ENCODE results near the gene HECW1. TPM values are rescaled to one million over a fixed set of nuclear protein-coding genes. Genes with fewer than 3 reads are reported as not detected.

The HECW1 gene
- total and polyA plus RNA-seq, 2 donors (not counting 1 experiment from before 2014, with no cell fraction given), result not detected

DNA sequence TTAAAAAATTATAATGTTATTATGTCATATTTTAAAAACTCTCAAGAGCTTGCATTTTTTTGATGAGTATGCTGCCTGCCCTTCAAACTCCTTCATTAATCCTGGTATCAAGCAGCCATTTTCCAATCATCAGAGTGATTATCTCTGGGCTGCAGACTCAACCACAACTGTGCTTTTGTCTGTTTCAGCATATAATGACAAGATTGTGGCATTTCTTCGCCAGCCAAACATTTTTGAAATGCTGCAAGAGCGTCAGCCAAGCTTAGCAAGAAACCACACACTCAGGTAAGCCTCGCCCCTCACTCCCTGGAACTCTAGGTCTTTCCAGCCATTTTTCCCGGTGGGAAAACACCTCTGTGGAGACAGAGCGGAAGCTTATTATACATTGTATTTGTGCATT is 380.4 kb downstream of the HECW1 start:
- Mint-ChIP-seq H3K27ac (no peak overlapping the region), H3K27me3 (peaks cover 24% of the 10 kb centered on the region), H3K9me3 (ENCODE audit: insufficient read depth) (no peaks in the 10 kb centered on the region), H3K4me3 (no peak overlapping the region), H3K4me1 (peaks cover 8% of the 10 kb centered on the region)
- no peak overlapping the region for H3K4me3 ChIP-seq (ENCODE audit: control extremely low read depth in 1 of 5, extremely low read depth in 1 of 5, insufficient read depth in 1 of 5, low read depth in 2 of 5, low read length in 4 of 5)
- DNase-seq (no peak), ATAC-seq (ENCODE audit: low read depth) (no peak)
- no peak overlapping the region for H2AFZ ChIP-seq (ENCODE audit: insufficient read depth, low read depth, low read length, poor library complexity, severe bottlenecking)
- no peaks in the 10 kb centered on the region for H4K20me1 ChIP-seq (ENCODE audit: control insufficient read depth, insufficient read depth, low read length, poor library complexity, severe bottlenecking)
- ChIA-PET CTCF (no interaction called here), POLR2A (no interaction called here)
- H3K79me2 ChIP-seq (ENCODE audit: control insufficient read depth, insufficient read depth, low read length), result no peaks in the 10 kb centered on the region
- H3K9me3 ChIP-seq (ENCODE audit: control extremely low read depth in 1 of 3, control insufficient read depth in 2 of 3, insufficient read depth in 1 of 3, low read length in 2 of 3), result no peaks in the 10 kb centered on the region
- TF ChIP-seq EZH2 (IDR thresholded peaks at IDR 0.05; ENCODE audit: borderline replicate concordance, insufficient read depth, low read depth, low read length, poor library complexity, severe bottlenecking) (no peak), CTCF (IDR thresholded peaks at IDR 0.05) (no peak)
- H3K27ac ChIP-seq (ENCODE audit: low read length in 2 of 2), result no peak overlapping the region
- H3K27me3 ChIP-seq (replicated peaks in 1 of 4; ENCODE audit: control extremely low read depth in 1 of 4, control insufficient read depth in 3 of 4, insufficient read depth in 4 of 4, low read length in 3 of 4), result peaks cover 0 to 3% (median 0%) of the 10 kb centered on the region in 4 experiments
- no peaks in the 10 kb centered on the region for H3K36me3 ChIP-seq (replicated peaks in 1 of 2; ENCODE audit: control extremely low read depth in 1 of 2, control insufficient read depth in 1 of 2, extremely low read depth in 1 of 2, insufficient read depth in 2 of 2, low read length in 1 of 2)
- H3K9ac ChIP-seq (ENCODE audit: low read length), result no peak overlapping the region
- WGBS (ENCODE audit: insufficient coverage), result 100% methylated on average over 2 of the region's 5 CpGs
- no peak overlapping the region for H3K4me2 ChIP-seq (replicated peaks; ENCODE audit: low read depth, low read length, poor library complexity, severe bottlenecking)
- intact Hi-C loops (cut with micrococcal nuclease), result no loop called here
- H3K4me1 ChIP-seq (ENCODE audit: control insufficient read depth in 2 of 2, insufficient read depth in 2 of 2, low read length in 2 of 2), result peaks cover 4 to 7% of the 10 kb centered on the region in 2 donors

DNA sequence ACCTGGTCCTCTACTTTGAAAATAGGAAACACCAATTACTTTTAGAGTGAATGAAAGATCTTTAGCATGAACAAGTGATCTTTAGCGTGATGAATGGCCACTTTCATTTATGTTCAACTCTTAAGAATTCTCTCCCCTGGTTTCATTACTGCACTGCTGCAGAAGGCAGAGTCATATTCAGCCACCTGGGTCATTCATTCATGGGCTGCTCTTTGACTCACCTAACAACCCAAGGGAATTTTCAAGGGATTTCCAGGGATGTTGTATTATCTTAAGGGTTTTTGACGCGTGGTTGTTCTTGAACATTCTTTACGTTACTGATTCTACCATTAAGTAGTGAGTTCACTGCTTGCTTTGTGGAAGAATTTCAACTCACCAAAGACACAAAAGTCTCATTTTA is 383.1 kb downstream of the HECW1 start:
- no peak overlapping the region for H3K4me3 ChIP-seq (ENCODE audit: control extremely low read depth in 1 of 5, extremely low read depth in 1 of 5, insufficient read depth in 1 of 5, low read depth in 2 of 5, low read length in 4 of 5)
- H3K27me3 ChIP-seq (replicated peaks in 1 of 4; ENCODE audit: control extremely low read depth in 1 of 4, control insufficient read depth in 3 of 4, insufficient read depth in 4 of 4, low read length in 3 of 4), result peaks cover 0 to 3% (median 0%) of the 10 kb centered on the region in 4 experiments
- H3K4me1 ChIP-seq (ENCODE audit: control insufficient read depth in 2 of 2, insufficient read depth in 2 of 2, low read length in 2 of 2), result no peaks in the 10 kb centered on the region
- H3K9ac ChIP-seq (ENCODE audit: low read length), result no peak overlapping the region
- H3K9me3 ChIP-seq (ENCODE audit: control extremely low read depth in 1 of 3, control insufficient read depth in 2 of 3, insufficient read depth in 1 of 3, low read length in 2 of 3), result no peaks in the 10 kb centered on the region
- no peak overlapping the region for H2AFZ ChIP-seq (ENCODE audit: insufficient read depth, low read depth, low read length, poor library complexity, severe bottlenecking)
- no peak for ATAC-seq (ENCODE audit: low read depth)
- no peaks in the 10 kb centered on the region for H3K4me1 Mint-ChIP-seq
- H3K9me3 Mint-ChIP-seq (ENCODE audit: insufficient read depth), result no peaks in the 10 kb centered on the region
- H4K20me1 ChIP-seq (ENCODE audit: control insufficient read depth, insufficient read depth, low read length, poor library complexity, severe bottlenecking), result no peaks in the 10 kb centered on the region
- intact Hi-C loops (cut with micrococcal nuclease), result no loop called here
- H3K79me2 ChIP-seq (ENCODE audit: control insufficient read depth, insufficient read depth, low read length), result no peaks in the 10 kb centered on the region
- H3K27ac Mint-ChIP-seq, result no peak overlapping the region
- no peak overlapping the region for H3K4me3 Mint-ChIP-seq
- ChIA-PET CTCF (no interaction called here), POLR2A (no interaction called here)
- no peak overlapping the region for H3K4me2 ChIP-seq (replicated peaks; ENCODE audit: low read depth, low read length, poor library complexity, severe bottlenecking)
- no CpG with 5 or more reads among the region's 4 CpGs for WGBS (ENCODE audit: insufficient coverage)
- H3K27ac ChIP-seq (ENCODE audit: low read length in 2 of 2), result no peak overlapping the region
- no peak for DNase-seq
- H3K36me3 ChIP-seq (replicated peaks in 1 of 2; ENCODE audit: control extremely low read depth in 1 of 2, control insufficient read depth in 1 of 2, extremely low read depth in 1 of 2, insufficient read depth in 2 of 2, low read length in 1 of 2), result no peaks in the 10 kb centered on the region
- H3K27me3 Mint-ChIP-seq, result peaks cover 30% of the 10 kb centered on the region
- TF ChIP-seq EZH2 (IDR thresholded peaks at IDR 0.05; ENCODE audit: borderline replicate concordance, insufficient read depth, low read depth, low read length, poor library complexity, severe bottlenecking) (no peak), CTCF (IDR thresholded peaks at IDR 0.05) (no peak)

Data from B cell (primary cell).